K562 (cell line): ENCODE data around the gene NDUFA5. TPM values are rescaled to one million over a fixed set of nuclear protein-coding genes. Genes with fewer than 3 reads are reported as not detected.

Experiments used
- EP300 ChIP-seq: IDR thresholded peaks from 2 replicates; pipeline ENCODE4 v1.6.1; 2012; ENCODE audit warnings: low read length, improper control_type of control experiment
- GATAD2B ChIP-seq: fragments of 450-650 bp; IDR thresholded peaks from 2 replicates; pipeline ENCODE4 v1.6.1; 2017; ENCODE audit warnings: mild to moderate bottlenecking, borderline replicate concordance
- MED1 ChIP-seq: sonication (generic); formaldehyde crosslinking; IDR thresholded peaks from 2 replicates; pipeline ENCODE4 v1.8.1; 2023; ENCODE audit warnings: missing genetic modification reagents, borderline replicate concordance
- RFX5 ChIP-seq: IDR thresholded peaks from 2 replicates; pipeline ENCODE4 v1.6.1; 2011; ENCODE audit warnings: low read depth, mild to moderate bottlenecking, improper control_type of control experiment, low read length
- ZNF764 ChIP-seq: fragments of 250-450 bp; sonication (Bioruptor Pico); IDR thresholded peaks from 2 replicates; pipeline ENCODE4 v1.4.0; 2020; ENCODE audit warnings: low read depth, mild to moderate bottlenecking, moderate library complexity
- polyA plus RNA-seq, 8 experiments: library from polyadenylated mRNA; depleted of rRNA in 4 of 8; stranded (reverse) in 5 of 8; unstranded in 3 of 8; fragments of >200 nt; fragmentation: Nextera tagmentation in 2 of 8; fragmentation: Illumina TruSeq in 1 of 8; extraction: Ambion mirVana in 2 of 8; extraction: Trizol in 1 of 8; gene quantifications; 2 replicates each; pipeline versions ENCODE4 v1.2.1 to v1.2.3, GENCODE V29; 2011 to 2014; ENCODE audit warnings: inconsistent platforms in 1 of 8, missing spikeins in 1 of 8
- total RNA-seq, 7 experiments: library from RNA; depleted of rRNA in 6 of 7; stranded (reverse); fragments of >200 nt in 6 of 7; fragmentation: Illumina TruSeq in 2 of 7; extraction: Trizol in 2 of 7; gene quantifications; 2 replicates each; pipeline versions ENCODE4 v1.2.1 to v1.2.3, GENCODE V29; 2011 to 2021; ENCODE audit warnings: low replicate concordance in 1 of 7
- TF ChIP-seq, protein P1 (sequence below), 2 experiments: fragments of 450-650 bp; formaldehyde crosslinking in 1 of 2; IDR thresholded peaks; 2 replicates each; pipeline versions ENCODE4 v1.4.0 to v1.6.1; 2014 to 2020; ENCODE audit warnings: mild to moderate bottlenecking in 2 of 2, borderline replicate concordance in 1 of 2, low read depth in 1 of 2
- TF ChIP-seq, protein P2 (sequence below), 2 experiments: IDR thresholded peaks in 1 of 2; conservative IDR thresholded peaks in 1 of 2; 2 replicates each; pipeline ENCODE4 v1.6.1; 2016; ENCODE audit warnings: low read depth in 2 of 2, mild to moderate bottlenecking in 1 of 2, missing compliant biosample characterization in 1 of 2, missing genetic modification characterization in 1 of 2, moderate library complexity in 1 of 2
- TF ChIP-seq, protein P3 (sequence below): IDR thresholded peaks from 2 replicates; pipeline ENCODE4 v1.6.1; 2012; ENCODE audit warnings: low read depth, low read length, improper control_type of control experiment, borderline replicate concordance

Gene NDUFA5
- total and polyA plus RNA-seq, 9 of the 15 experiments (the other 6 are each of a cell fraction or from before 2014, with no cell fraction given), result 155 to 677 (median 269) TPM

DNA sequence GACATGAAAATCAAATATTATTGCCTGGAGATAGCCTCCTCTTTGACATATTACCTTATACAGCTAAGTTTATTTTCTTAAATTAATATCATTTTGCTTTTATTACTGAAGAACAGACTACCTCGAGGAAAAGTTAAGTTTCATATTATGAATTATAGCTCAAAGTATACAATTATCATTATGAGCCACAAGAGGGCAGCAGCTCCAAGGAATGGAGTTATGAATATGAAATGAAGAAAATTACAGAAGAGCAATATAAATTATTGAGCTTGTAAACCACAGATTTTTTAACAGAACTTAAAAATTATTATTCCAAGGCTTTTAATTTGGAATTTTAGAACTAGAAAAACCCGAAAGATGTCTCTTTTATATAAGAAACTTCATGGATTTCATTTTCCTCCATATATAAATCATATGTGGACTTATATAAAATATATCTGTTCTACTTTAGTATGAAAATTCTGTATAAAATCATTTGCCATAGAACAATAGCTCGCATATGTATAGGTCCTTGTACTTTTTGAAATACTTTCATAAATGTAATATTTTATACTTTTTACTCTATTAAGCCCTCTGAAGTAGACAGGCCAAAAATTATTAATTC is 63.3 kb downstream of the NDUFA5 start (continued):
- TF ChIP-seq, protein P1, sequence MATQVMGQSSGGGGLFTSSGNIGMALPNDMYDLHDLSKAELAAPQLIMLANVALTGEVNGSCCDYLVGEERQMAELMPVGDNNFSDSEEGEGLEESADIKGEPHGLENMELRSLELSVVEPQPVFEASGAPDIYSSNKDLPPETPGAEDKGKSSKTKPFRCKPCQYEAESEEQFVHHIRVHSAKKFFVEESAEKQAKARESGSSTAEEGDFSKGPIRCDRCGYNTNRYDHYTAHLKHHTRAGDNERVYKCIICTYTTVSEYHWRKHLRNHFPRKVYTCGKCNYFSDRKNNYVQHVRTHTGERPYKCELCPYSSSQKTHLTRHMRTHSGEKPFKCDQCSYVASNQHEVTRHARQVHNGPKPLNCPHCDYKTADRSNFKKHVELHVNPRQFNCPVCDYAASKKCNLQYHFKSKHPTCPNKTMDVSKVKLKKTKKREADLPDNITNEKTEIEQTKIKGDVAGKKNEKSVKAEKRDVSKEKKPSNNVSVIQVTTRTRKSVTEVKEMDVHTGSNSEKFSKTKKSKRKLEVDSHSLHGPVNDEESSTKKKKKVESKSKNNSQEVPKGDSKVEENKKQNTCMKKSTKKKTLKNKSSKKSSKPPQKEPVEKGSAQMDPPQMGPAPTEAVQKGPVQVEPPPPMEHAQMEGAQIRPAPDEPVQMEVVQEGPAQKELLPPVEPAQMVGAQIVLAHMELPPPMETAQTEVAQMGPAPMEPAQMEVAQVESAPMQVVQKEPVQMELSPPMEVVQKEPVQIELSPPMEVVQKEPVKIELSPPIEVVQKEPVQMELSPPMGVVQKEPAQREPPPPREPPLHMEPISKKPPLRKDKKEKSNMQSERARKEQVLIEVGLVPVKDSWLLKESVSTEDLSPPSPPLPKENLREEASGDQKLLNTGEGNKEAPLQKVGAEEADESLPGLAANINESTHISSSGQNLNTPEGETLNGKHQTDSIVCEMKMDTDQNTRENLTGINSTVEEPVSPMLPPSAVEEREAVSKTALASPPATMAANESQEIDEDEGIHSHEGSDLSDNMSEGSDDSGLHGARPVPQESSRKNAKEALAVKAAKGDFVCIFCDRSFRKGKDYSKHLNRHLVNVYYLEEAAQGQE (IDR thresholded peaks at IDR 0.05; ENCODE audit: borderline replicate concordance), result peak; percentile 83
- TF ChIP-seq, protein P1 (CRISPR knock-in tag; IDR thresholded peaks at IDR 0.05; ENCODE audit: low read depth), result no peak
- TF ChIP-seq GATAD2B (peak; percentile 48; the same call in 1 of the 2 replicates), EP300 (0 out of 2 replicates have a peak, but pooled peaks have one; percentile 3), RFX5 (0 out of 2 replicates have a peak, but pooled peaks have one; percentile 32), ZNF764 (CRISPR knock-in tag) (no peak), MED1 (CRISPR knock-in tag) (no peak)
- TF ChIP-seq, protein P2, sequence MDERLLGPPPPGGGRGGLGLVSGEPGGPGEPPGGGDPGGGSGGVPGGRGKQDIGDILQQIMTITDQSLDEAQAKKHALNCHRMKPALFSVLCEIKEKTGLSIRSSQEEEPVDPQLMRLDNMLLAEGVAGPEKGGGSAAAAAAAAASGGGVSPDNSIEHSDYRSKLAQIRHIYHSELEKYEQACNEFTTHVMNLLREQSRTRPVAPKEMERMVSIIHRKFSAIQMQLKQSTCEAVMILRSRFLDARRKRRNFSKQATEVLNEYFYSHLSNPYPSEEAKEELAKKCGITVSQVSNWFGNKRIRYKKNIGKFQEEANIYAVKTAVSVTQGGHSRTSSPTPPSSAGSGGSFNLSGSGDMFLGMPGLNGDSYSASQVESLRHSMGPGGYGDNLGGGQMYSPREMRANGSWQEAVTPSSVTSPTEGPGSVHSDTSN (CRISPR knock-in tag; IDR thresholded peaks at IDR 0.05; ENCODE audit: low read depth), result no peak
- TF ChIP-seq, protein P2 (tag; conservative IDR thresholded peaks at IDR 0.05; ENCODE audit: low read depth), result peak; percentile 44; the same call in 1 of the 2 replicates
- TF ChIP-seq, protein P3, sequence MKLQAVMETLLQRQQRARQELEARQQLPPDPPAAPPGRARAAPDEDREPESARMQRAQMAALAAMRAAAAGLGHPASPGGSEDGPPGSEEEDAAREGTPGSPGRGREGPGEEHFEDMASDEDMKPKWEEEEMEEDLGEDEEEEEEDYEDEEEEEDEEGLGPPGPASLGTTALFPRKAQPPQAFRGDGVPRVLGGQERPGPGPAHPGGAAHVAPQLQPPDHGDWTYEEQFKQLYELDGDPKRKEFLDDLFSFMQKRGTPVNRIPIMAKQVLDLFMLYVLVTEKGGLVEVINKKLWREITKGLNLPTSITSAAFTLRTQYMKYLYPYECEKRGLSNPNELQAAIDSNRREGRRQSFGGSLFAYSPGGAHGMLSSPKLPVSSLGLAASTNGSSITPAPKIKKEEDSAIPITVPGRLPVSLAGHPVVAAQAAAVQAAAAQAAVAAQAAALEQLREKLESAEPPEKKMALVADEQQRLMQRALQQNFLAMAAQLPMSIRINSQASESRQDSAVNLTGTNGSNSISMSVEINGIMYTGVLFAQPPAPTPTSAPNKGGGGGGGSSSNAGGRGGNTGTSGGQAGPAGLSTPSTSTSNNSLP, result peak; percentile 99
